Measurements from ENCODE around the gene SLC5A11.
"Not testable (repeated sequence)": the region's sequence is repeated elsewhere in the genome, so short reads cannot be mapped to it uniquely, and the experiment has no call there.

SLC5A11 gene

DNA sequence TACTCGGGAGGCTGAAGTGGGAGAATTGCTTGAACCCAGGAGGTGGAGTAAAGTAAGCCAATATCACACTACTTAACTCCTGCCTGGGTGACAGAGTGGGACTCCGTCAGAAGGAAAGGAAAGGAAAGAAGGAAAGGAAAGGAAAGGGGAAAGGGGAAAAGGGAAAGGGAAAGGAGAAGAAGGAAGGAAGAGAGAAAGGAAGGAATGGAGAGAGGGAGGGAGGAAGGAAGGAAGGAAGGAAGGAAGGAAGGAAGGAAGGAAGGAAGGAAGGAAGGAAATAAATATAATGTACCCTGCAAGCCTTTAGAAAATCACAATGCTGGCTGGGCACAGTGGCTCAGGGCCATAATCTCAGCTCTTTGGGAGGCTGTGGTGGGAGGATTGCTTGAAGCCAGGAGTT is 27.3 kb downstream of the SLC5A11 start:
- Histone ChIP-seq H3K9me3 (replicated peaks; ENCODE audit: low read length) (no peaks in the 10 kb centered on the region), H3K4me2 (ENCODE audit: low read length) (no peak overlapping the region), H3K27me3 (ENCODE audit: control insufficient read depth, insufficient read depth, low read length) (peaks cover 7% of the 10 kb centered on the region), H3K4me1 (ENCODE audit: control insufficient read depth, insufficient read depth, low read length) (no peaks in the 10 kb centered on the region), H3K4me3 (ENCODE audit: low read length) (no peak overlapping the region), H3K36me3 (ENCODE audit: insufficient read depth, low read length) (no peaks in the 10 kb centered on the region), H3K9ac (ENCODE audit: low read depth, low read length) (no peak overlapping the region)

DNA sequence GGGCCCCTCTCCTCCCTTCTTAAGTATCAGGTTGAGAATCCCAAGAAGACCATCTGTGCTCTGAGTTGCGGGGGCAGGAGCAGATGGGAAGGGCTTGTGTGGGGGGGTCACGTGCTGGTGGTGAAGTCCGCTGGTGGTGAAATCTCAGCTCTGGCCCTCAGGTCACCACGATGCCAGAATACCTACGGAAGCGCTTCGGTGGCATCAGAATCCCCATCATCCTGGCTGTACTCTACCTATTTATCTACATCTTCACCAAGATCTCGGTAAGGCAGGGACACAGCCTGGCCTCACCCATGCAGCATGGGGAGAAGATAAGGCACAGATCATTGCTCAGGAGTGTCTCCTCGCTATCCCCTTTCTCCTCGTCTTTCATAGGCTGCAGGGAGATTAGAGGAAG is 29.7 kb downstream of the SLC5A11 start:
- Histone ChIP-seq H3K9ac (ENCODE audit: low read depth, low read length) (no peak overlapping the region), H3K4me3 (ENCODE audit: low read length) (no peak overlapping the region), H3K4me2 (ENCODE audit: low read length) (no peak overlapping the region), H3K36me3 (ENCODE audit: insufficient read depth, low read length) (no peaks in the 10 kb centered on the region), H3K27me3 (ENCODE audit: control insufficient read depth, insufficient read depth, low read length) (peaks cover 7% of the 10 kb centered on the region), H3K9me3 (replicated peaks; ENCODE audit: low read length) (no peaks in the 10 kb centered on the region), H3K4me1 (ENCODE audit: control insufficient read depth, insufficient read depth, low read length) (no peaks in the 10 kb centered on the region)

- no peaks in the 10 kb centered on the region for H3K4me1 ChIP-seq (ENCODE audit: control insufficient read depth, insufficient read depth, low read length)
- peaks cover 7% of the 10 kb centered on the region for H3K27me3 ChIP-seq (ENCODE audit: control insufficient read depth, insufficient read depth, low read length)
- H3K4me3 ChIP-seq (ENCODE audit: low read length): no peak overlapping the region
- no peaks in the 10 kb centered on the region for H3K9me3 ChIP-seq (replicated peaks; ENCODE audit: low read length)
- no peaks in the 10 kb centered on the region for H3K36me3 ChIP-seq (ENCODE audit: insufficient read depth, low read length)
- no peak overlapping the region for H3K9ac ChIP-seq (ENCODE audit: low read depth, low read length)
- no peak overlapping the region for H3K4me2 ChIP-seq (ENCODE audit: low read length)
These were observed 30.5 kb downstream of the SLC5A11 start for GRCh38 chr16:24876231-24876630.

- Histone ChIP-seq H3K4me3 (ENCODE audit: low read length) (no peak overlapping the region), H3K9ac (ENCODE audit: low read depth, low read length) (no peak overlapping the region), H3K4me1 (ENCODE audit: control insufficient read depth, insufficient read depth, low read length) (no peaks in the 10 kb centered on the region)
These were observed 33.9 kb downstream of the SLC5A11 start for GRCh38 chr16:24879684-24880083.

DNA sequence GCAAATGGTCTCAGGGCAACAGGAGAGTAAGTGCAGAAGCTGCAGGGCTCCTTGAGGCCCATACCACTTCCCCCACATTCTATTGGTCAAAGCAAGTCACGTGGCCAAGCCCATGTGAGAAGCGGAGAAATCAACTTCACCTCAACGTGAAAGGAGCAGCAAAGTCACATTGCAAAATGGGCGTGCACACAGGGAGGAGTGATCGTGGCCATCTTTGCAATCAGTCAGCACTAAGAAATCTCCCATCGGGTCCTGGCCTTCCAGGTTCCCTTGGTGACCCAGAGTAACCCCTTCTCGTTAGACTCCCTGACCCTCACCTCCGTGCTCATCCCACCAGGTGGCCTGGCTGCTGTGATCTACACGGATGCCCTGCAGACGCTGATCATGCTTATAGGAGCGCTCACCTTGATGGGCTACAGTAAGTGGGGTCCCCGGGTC is 38.0 kb downstream of the SLC5A11 start:
- H3K9ac ChIP-seq (ENCODE audit: low read depth, low read length): no peak overlapping the region
- H3K9me3 ChIP-seq (replicated peaks; ENCODE audit: low read length): no peaks in the 10 kb centered on the region
- no peak overlapping the region for H3K4me2 ChIP-seq (ENCODE audit: low read length)
- H3K36me3 ChIP-seq (ENCODE audit: insufficient read depth, low read length): no peaks in the 10 kb centered on the region
- peaks cover 19% of the 10 kb centered on the region for H3K27me3 ChIP-seq (ENCODE audit: control insufficient read depth, insufficient read depth, low read length)
- no peak overlapping the region for H3K4me3 ChIP-seq (ENCODE audit: low read length)
- no peaks in the 10 kb centered on the region for H3K4me1 ChIP-seq (ENCODE audit: control insufficient read depth, insufficient read depth, low read length)

More at GRCh38 chr16:24879684-24880083, 33.9 kb downstream of the SLC5A11 start:
- Histone ChIP-seq H3K36me3 (ENCODE audit: insufficient read depth, low read length) (no peaks in the 10 kb centered on the region), H3K27me3 (ENCODE audit: control insufficient read depth, insufficient read depth, low read length) (peaks cover 15% of the 10 kb centered on the region), H3K4me2 (ENCODE audit: low read length) (no peak overlapping the region), H3K9me3 (replicated peaks; ENCODE audit: low read length) (no peaks in the 10 kb centered on the region)

GRCh38 chr16:24887472-24887871 is 41.7 kb downstream of the SLC5A11 start:
- Histone ChIP-seq H3K4me3 (ENCODE audit: low read length) (no peak overlapping the region), H3K9me3 (replicated peaks; ENCODE audit: low read length) (no peaks in the 10 kb centered on the region), H3K4me2 (ENCODE audit: low read length) (no peak overlapping the region), H3K27me3 (ENCODE audit: control insufficient read depth, insufficient read depth, low read length) (peaks cover 24% of the 10 kb centered on the region), H3K4me1 (ENCODE audit: control insufficient read depth, insufficient read depth, low read length) (no peaks in the 10 kb centered on the region), H3K36me3 (ENCODE audit: insufficient read depth, low read length) (no peaks in the 10 kb centered on the region), H3K9ac (ENCODE audit: low read depth, low read length) (no peak overlapping the region)

DNA sequence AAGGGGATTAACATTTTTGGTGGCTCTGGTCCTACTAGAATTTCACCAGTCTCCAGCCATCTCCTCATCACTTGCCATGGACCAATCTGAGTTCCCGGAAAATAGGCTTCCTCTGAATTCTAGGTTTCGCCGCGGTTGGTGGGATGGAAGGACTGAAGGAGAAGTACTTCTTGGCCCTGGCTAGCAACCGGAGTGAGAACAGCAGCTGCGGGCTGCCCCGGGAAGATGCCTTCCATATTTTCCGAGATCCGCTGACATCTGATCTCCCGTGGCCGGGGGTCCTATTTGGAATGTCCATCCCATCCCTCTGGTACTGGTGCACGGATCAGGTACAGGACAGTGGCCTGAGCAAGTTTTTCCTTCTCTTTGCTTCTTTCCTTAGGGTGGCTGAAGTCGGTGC is 45.0 kb downstream of the SLC5A11 start:
- Histone ChIP-seq H3K36me3 (ENCODE audit: insufficient read depth, low read length) (no peaks in the 10 kb centered on the region), H3K9me3 (replicated peaks; ENCODE audit: low read length) (no peaks in the 10 kb centered on the region), H3K4me3 (ENCODE audit: low read length) (no peak overlapping the region), H3K9ac (ENCODE audit: low read depth, low read length) (no peak overlapping the region), H3K4me2 (ENCODE audit: low read length) (no peak overlapping the region), H3K4me1 (ENCODE audit: control insufficient read depth, insufficient read depth, low read length) (no peaks in the 10 kb centered on the region), H3K27me3 (ENCODE audit: control insufficient read depth, insufficient read depth, low read length) (peaks cover 33% of the 10 kb centered on the region)

GRCh38 chr16:24896439-24896838 is 50.7 kb downstream of the SLC5A11 start:
- no peak overlapping the region for H3K9ac ChIP-seq (ENCODE audit: low read depth, low read length)
- no peaks in the 10 kb centered on the region for H3K4me1 ChIP-seq (ENCODE audit: control insufficient read depth, insufficient read depth, low read length)
- H3K36me3 ChIP-seq (ENCODE audit: insufficient read depth, low read length): no peaks in the 10 kb centered on the region
- H3K27me3 ChIP-seq (ENCODE audit: control insufficient read depth, insufficient read depth, low read length): peaks cover 18% of the 10 kb centered on the region
- H3K9me3 ChIP-seq (replicated peaks; ENCODE audit: low read length): no peaks in the 10 kb centered on the region
- no peak overlapping the region for H3K4me3 ChIP-seq (ENCODE audit: low read length)
- H3K4me2 ChIP-seq (ENCODE audit: low read length): no peak overlapping the region

DNA sequence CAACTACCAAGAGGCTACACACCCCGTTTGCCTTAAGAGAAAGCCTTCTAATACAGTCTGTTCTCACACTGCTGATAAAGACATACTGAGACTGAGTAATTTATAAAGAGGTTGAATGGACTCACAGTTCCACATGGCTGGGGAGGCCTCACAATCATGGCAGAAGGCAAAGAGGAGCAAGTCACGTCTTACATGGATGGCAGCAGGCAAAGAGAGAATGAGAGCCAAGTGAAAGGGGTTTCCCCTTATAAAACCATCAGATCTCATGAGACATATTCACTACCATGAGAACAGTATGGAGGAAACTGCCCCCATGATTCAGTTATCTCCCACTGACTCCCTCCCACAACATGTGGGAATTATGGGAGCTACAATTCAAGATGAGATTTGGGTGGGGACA is 51.8 kb downstream of the SLC5A11 start:
- not testable (repeated sequence) for H3K9me3 ChIP-seq (replicated peaks; ENCODE audit: low read length); H3K36me3 ChIP-seq (ENCODE audit: insufficient read depth, low read length); H3K9ac ChIP-seq (ENCODE audit: low read depth, low read length); H3K4me2 ChIP-seq (ENCODE audit: low read length); H3K4me1 ChIP-seq (ENCODE audit: control insufficient read depth, insufficient read depth, low read length); H3K4me3 ChIP-seq (ENCODE audit: low read length)
- peaks cover 14% of the 10 kb centered on the region for H3K27me3 ChIP-seq (ENCODE audit: control insufficient read depth, insufficient read depth, low read length)

- Histone ChIP-seq H3K9ac (ENCODE audit: low read depth, low read length) (no peak overlapping the region), H3K9me3 (replicated peaks; ENCODE audit: low read length) (no peaks in the 10 kb centered on the region), H3K4me3 (ENCODE audit: low read length) (no peak overlapping the region), H3K4me2 (ENCODE audit: low read length) (no peak overlapping the region), H3K36me3 (ENCODE audit: insufficient read depth, low read length) (no peaks in the 10 kb centered on the region), H3K4me1 (ENCODE audit: control insufficient read depth, insufficient read depth, low read length) (no peaks in the 10 kb centered on the region), H3K27me3 (ENCODE audit: control insufficient read depth, insufficient read depth, low read length) (peaks cover 7% of the 10 kb centered on the region)
These were observed 54.5 kb downstream of the SLC5A11 start for GRCh38 chr16:24900230-24900629.

GRCh38 chr16:24906199-24906808 is 60.5 kb downstream of the SLC5A11 start:
- no peak overlapping the region for H3K9ac ChIP-seq (ENCODE audit: low read depth, low read length)
- no peak overlapping the region for H3K4me3 ChIP-seq (ENCODE audit: low read length)
- no peaks in the 10 kb centered on the region for H3K36me3 ChIP-seq (ENCODE audit: insufficient read depth, low read length)
- no peak overlapping the region for H3K4me2 ChIP-seq (ENCODE audit: low read length)
- H3K9me3 ChIP-seq (replicated peaks; ENCODE audit: low read length): no peaks in the 10 kb centered on the region
- no peaks in the 10 kb centered on the region for H3K27me3 ChIP-seq (ENCODE audit: control insufficient read depth, insufficient read depth, low read length)
- H3K4me1 ChIP-seq (ENCODE audit: control insufficient read depth, insufficient read depth, low read length): no peaks in the 10 kb centered on the region

GRCh38 chr16:24906901-24907300 is 61.1 kb downstream of the SLC5A11 start:
- no peak overlapping the region for H3K4me2 ChIP-seq (ENCODE audit: low read length)
- H3K4me1 ChIP-seq (ENCODE audit: control insufficient read depth, insufficient read depth, low read length): no peaks in the 10 kb centered on the region

More at GRCh38 chr16:24906901-24907300, 61.1 kb downstream of the SLC5A11 start:
- H3K9ac ChIP-seq (ENCODE audit: low read depth, low read length): no peak overlapping the region
- H3K4me3 ChIP-seq (ENCODE audit: low read length): no peak overlapping the region
- no peaks in the 10 kb centered on the region for H3K9me3 ChIP-seq (replicated peaks; ENCODE audit: low read length)
- no peaks in the 10 kb centered on the region for H3K36me3 ChIP-seq (ENCODE audit: insufficient read depth, low read length)
- H3K27me3 ChIP-seq (ENCODE audit: control insufficient read depth, insufficient read depth, low read length): no peaks in the 10 kb centered on the region
